Breast epithelium (tissue), 3 donors: ENCODE measurements around the gene AMOTL1.
"Not testable (repeated sequence)": the region's sequence is repeated elsewhere in the genome, so short reads cannot be mapped to it uniquely, and the experiment has no call there.

Source experiments
- POLR2A ChIP-seq: fragments of 450-650 bp; IDR thresholded peaks from one replicate; pipeline ENCODE4 v1.6.1; 2016; ENCODE audit warnings: antibody characterized with exemption, mild to moderate bottlenecking, moderate library complexity
- POLR2AphosphoS5 ChIP-seq, 3 donors: sonication (generic); formaldehyde crosslinking; IDR thresholded peaks; one replicate each; pipeline ENCODE4 v1.6.1; 2017; ENCODE audit warnings: antibody characterized with exemption in 3 of 3
- TF ChIP-seq, protein P1 (sequence below), 3 donors: fragments of 450-650 bp; IDR thresholded peaks; one replicate each; pipeline ENCODE4 v1.5.1; 2016 to 2017; ENCODE audit warnings: antibody characterized with exemption in 3 of 3, mild to moderate bottlenecking in 3 of 3, moderate library complexity in 3 of 3

DNA sequence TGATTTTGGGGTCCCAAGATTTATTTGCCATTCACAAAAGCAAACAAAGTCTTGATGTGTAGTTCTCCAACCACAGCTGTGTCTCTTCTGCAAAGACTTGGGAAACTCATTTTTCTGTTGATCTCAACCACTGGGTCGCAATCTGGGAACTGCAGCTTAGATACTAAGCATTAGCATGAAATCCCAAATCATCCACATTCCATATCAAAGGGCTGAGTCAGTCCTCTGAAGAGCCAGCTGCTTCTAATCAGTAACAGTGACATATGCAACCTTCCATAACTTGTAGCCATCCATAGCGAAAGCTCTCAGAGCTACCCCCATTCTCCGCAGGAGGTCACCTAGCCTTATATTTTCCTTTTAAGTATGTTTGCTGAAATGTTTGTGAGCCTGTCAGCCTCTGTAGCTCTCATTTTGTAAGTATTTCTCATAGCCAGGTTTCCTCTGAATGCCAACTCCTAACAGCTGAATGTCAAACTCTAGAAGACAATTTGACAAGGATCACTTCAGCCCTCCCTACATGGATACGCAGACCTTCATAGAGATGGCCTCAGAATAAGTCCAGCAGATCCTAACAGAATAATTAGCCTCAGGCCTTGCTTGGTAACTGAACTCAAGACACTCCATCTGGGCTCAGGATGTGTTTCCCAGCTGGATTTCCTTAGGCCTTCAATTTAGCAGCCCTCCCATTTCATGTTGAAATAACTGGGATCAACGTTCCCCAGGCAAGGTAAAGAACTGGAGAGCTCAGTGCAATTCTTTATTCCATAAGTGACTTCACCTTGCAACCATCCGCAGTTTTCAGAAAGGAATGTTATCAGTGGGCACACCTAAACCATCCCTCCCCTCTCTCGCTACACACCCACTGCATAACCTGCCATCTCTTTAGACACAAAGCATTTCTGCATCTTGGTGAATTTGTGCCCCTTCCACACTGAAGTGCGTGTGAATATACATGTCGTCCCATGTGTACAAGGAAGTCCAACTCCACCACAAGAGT, 44.9 kb downstream of the AMOTL1 start:
- not testable (repeated sequence) for TF ChIP-seq POLR2A; POLR2AphosphoS5 (IDR thresholded peaks at IDR 0.05)
- TF ChIP-seq, protein P1, sequence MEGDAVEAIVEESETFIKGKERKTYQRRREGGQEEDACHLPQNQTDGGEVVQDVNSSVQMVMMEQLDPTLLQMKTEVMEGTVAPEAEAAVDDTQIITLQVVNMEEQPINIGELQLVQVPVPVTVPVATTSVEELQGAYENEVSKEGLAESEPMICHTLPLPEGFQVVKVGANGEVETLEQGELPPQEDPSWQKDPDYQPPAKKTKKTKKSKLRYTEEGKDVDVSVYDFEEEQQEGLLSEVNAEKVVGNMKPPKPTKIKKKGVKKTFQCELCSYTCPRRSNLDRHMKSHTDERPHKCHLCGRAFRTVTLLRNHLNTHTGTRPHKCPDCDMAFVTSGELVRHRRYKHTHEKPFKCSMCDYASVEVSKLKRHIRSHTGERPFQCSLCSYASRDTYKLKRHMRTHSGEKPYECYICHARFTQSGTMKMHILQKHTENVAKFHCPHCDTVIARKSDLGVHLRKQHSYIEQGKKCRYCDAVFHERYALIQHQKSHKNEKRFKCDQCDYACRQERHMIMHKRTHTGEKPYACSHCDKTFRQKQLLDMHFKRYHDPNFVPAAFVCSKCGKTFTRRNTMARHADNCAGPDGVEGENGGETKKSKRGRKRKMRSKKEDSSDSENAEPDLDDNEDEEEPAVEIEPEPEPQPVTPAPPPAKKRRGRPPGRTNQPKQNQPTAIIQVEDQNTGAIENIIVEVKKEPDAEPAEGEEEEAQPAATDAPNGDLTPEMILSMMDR (IDR thresholded peaks at IDR 0.05), result not testable (repeated sequence)
